ENCODE results near the gene BPTF. TPM values are rescaled to one million over a fixed set of nuclear protein-coding genes. Genes with fewer than 3 reads are reported as not detected.
"Not testable (repeated sequence)": the region's sequence is repeated elsewhere in the genome, so short reads cannot be mapped to it uniquely, and the experiment has no call there.

The BPTF gene
- total RNA-seq, 1 donor from 2014 or later: 96.9 TPM

DNA sequence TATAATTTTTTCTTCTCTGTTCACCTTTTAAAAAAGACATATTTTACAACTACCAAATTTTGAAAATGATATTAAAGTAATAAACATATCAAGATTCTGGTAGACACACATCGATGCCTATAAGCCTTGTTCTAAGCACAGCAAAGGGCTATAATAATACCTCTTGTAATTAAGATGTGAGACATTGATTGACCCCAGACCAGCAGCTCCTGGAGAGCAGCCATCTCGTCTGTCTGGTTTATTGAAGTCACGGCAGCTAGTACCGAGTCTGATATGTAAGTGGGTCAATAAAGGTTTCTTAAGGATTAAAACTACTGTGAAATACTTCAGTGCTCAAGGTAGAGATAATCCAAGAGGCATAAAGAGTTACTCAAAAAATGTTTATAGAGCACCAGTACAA is 94.9 kb downstream of the BPTF start:
- H3K27ac ChIP-seq: no peak overlapping the region
- no peaks in the 10 kb centered on the region for H3K4me1 ChIP-seq
- TF ChIP-seq, protein P1, sequence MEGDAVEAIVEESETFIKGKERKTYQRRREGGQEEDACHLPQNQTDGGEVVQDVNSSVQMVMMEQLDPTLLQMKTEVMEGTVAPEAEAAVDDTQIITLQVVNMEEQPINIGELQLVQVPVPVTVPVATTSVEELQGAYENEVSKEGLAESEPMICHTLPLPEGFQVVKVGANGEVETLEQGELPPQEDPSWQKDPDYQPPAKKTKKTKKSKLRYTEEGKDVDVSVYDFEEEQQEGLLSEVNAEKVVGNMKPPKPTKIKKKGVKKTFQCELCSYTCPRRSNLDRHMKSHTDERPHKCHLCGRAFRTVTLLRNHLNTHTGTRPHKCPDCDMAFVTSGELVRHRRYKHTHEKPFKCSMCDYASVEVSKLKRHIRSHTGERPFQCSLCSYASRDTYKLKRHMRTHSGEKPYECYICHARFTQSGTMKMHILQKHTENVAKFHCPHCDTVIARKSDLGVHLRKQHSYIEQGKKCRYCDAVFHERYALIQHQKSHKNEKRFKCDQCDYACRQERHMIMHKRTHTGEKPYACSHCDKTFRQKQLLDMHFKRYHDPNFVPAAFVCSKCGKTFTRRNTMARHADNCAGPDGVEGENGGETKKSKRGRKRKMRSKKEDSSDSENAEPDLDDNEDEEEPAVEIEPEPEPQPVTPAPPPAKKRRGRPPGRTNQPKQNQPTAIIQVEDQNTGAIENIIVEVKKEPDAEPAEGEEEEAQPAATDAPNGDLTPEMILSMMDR (IDR thresholded peaks at IDR 0.05): no peak
- no peak overlapping the region for H3K4me3 ChIP-seq
- H3K36me3 ChIP-seq: peaks cover 82% of the 10 kb centered on the region
- no peaks in the 10 kb centered on the region for H3K27me3 ChIP-seq (ENCODE audit: low read depth)
- no peak for ATAC-seq
- DNase-seq: no peak
- intact Hi-C loops (cut with DNase I): no loop called here
- no peaks in the 10 kb centered on the region for H3K9me3 ChIP-seq

DNA sequence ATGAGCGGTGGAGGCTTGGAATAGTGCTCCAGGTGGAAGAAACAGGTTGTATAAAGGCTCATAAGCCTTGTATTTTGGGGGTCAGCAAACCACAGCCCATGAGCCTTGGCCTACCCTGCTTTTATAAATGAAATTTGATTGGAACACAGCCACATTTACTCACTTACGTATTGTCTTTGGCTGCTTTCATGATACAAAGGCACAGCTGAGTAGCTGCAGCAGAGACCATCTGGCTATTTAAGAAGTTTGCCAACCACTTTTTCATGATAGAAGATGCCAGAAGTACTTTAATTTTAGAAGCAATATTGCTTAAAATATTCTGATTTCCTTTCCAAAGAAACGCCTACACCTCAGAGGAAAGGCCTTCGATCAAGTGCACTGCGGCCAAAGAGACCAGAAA is 97.2 kb downstream of the BPTF start:
- H3K36me3 ChIP-seq: peaks cover 92% of the 10 kb centered on the region
- H3K27ac ChIP-seq: no peak overlapping the region
- no peaks in the 10 kb centered on the region for H3K9me3 ChIP-seq
- DNase-seq (no peak), ATAC-seq (no peak)
- intact Hi-C loops (cut with DNase I): no loop called here
- H3K27me3 ChIP-seq (ENCODE audit: low read depth): no peaks in the 10 kb centered on the region
- TF ChIP-seq, protein P1 (IDR thresholded peaks at IDR 0.05): no peak
- H3K4me1 ChIP-seq: no peaks in the 10 kb centered on the region
- H3K4me3 ChIP-seq: no peak overlapping the region

DNA sequence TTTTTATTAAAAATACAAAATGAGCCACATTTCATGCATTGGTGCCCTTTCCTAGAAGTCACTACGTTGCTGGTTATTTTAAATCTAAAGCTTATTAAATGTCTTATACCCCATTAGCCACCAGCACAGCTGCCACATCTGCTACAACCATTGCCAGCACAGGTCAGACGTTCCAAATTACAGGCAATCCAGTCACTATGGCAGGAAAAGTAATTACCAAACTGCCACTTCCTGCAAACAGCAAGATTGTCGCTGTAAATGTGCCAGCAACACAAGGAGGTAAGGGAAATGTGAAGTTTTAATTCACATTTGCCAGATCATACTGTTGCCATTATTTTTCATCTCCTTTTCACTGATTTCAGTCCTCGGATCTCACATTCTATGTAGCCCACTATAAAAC is 103.5 kb downstream of the BPTF start:
- H3K9me3 ChIP-seq; H3K27me3 ChIP-seq (ENCODE audit: low read depth); H3K4me1 ChIP-seq; intact Hi-C loops (cut with DNase I); H3K27ac ChIP-seq; ATAC-seq; DNase-seq; H3K4me3 ChIP-seq: not testable (repeated sequence)
- peaks cover 100% of the 10 kb centered on the region for H3K36me3 ChIP-seq

DNA sequence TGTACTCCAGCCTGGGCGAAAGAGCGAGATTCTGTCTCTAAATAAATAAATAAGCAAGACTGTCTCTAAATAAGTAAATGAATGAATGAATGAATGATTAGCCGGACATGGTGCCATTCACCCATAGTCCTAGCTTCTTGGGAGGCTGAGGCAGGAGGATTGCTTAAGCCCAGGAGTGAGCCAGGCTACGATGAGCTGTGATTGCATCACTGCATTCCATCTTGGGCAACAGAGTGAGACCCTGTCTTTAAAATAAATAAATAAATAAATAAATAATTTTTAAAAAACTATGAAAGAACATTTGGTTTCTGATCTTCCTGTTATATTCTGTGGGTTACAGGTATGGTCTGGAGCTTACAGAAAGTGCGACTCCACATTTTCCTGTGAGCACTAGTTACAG is 105.9 kb downstream of the BPTF start:
- Histone ChIP-seq H3K9me3 (no peaks in the 10 kb centered on the region), H3K36me3 (peaks cover 100% of the 10 kb centered on the region), H3K27ac (no peak overlapping the region), H3K4me3 (no peak overlapping the region), H3K27me3 (ENCODE audit: low read depth) (no peaks in the 10 kb centered on the region), H3K4me1 (no peaks in the 10 kb centered on the region)
- no peak for ATAC-seq
- TF ChIP-seq, protein P1 (IDR thresholded peaks at IDR 0.05): no peak
- DNase-seq: no peak
- intact Hi-C loops (cut with DNase I): no loop called here

DNA sequence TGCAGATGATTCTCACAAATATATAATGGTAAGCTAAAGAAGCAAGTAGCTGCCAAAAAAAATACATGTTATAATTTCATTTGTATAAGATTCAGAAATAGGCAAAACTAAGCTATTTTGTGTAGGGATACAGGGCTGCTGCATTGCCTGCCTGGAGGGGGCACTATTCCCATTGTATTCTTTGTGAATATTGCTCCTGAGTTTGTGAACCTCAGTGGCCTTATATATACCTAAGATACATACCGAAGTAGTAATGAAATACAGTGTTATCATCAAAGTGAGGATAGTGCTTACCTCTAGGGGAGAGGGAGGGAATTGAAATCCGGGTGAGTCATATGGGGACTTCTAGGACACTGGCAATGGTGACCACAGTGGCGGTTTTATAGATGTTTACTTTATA is 117.5 kb downstream of the BPTF start:
- intact Hi-C loops (cut with DNase I): no loop called here
- no peak overlapping the region for H3K27ac ChIP-seq
- no peaks in the 10 kb centered on the region for H3K9me3 ChIP-seq
- no peaks in the 10 kb centered on the region for H3K4me1 ChIP-seq
- ATAC-seq (no peak), DNase-seq (no peak)
- no peaks in the 10 kb centered on the region for H3K27me3 ChIP-seq (ENCODE audit: low read depth)
- peaks cover 98% of the 10 kb centered on the region for H3K36me3 ChIP-seq
- H3K4me3 ChIP-seq: no peak overlapping the region
- TF ChIP-seq, protein P1 (IDR thresholded peaks at IDR 0.05): peak; percentile 46

DNA sequence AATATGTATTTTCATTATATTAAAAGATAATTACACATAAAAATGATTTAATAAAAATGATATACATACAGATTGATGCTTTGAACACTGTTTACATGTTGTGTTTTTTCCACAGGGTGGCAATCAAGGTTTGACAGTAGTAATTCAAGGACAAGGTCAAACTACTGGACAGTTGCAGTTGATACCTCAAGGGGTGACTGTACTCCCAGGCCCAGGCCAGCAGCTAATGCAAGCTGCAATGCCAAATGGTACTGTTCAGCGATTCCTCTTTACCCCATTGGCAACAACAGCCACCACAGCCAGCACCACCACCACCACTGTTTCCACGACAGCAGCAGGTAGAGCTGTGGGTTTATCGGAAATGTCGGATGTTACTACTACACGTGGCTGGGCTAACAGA is 118.7 kb downstream of the BPTF start:
- no peak for DNase-seq
- TF ChIP-seq, protein P1 (IDR thresholded peaks at IDR 0.05): no peak
- Histone ChIP-seq H3K9me3 (no peaks in the 10 kb centered on the region), H3K4me3 (no peak overlapping the region), H3K27me3 (ENCODE audit: low read depth) (no peaks in the 10 kb centered on the region), H3K4me1 (no peaks in the 10 kb centered on the region), H3K36me3 (peaks cover 100% of the 10 kb centered on the region), H3K27ac (no peak overlapping the region)
- intact Hi-C loops (cut with DNase I): no loop called here
- ATAC-seq: no peak

Data from lower lobe of right lung (tissue), 2 donors.